Spleen (tissue), 11 donors: Measurements from ENCODE around the gene CAMK1G. TPM values are rescaled to one million over a fixed set of nuclear protein-coding genes. Genes with fewer than 3 reads are reported as not detected.

Experiments used
- DNase-seq: peaks from one replicate; pipeline ENCODE4 v3.0.0-alpha.2; 2020
- H3K27ac ChIP-seq, 8 donors: fragments of 200-600 bp; sonication (generic) in 7 of 8; 1 replicate in 4 of 8; 2 replicates in 4 of 8; pipeline versions ENCODE4 v1.5.0 to v1.8.0; 2016 to 2021; ENCODE audit warnings: inconsistent platforms in 4 of 8, mild to moderate bottlenecking in 4 of 8, moderate library complexity in 1 of 8
- H3K27me3 ChIP-seq, 7 donors: fragments of 200-600 bp; sonication (generic) in 6 of 7; replicated peaks in 1 of 7; 1 replicate in 4 of 7; 2 replicates in 3 of 7; pipeline versions ENCODE4 v1.5.0 to v1.8.0; 2016 to 2021; ENCODE audit warnings: inconsistent platforms in 3 of 7, mild to moderate bottlenecking in 1 of 7
- H3K36me3 ChIP-seq, 6 donors: fragments of 200-600 bp; sonication (generic) in 5 of 6; 1 replicate in 4 of 6; 2 replicates in 2 of 6; pipeline versions ENCODE4 v1.5.0 to v1.8.0; 2016 to 2021; ENCODE audit warnings: inconsistent platforms in 2 of 6
- H3K4me1 ChIP-seq, 6 donors: fragments of 200-600 bp; sonication (generic) in 5 of 6; 1 replicate in 3 of 6; 2 replicates in 3 of 6; pipeline versions ENCODE4 v1.5.0 to v1.8.0; 2016 to 2021; ENCODE audit warnings: inconsistent platforms in 3 of 6
- H3K4me3 ChIP-seq, 8 donors: fragments of 200-600 bp; sonication (generic) in 7 of 8; 1 replicate in 4 of 8; 2 replicates in 4 of 8; pipeline versions ENCODE4 v1.5.0 to v1.8.0; 2016 to 2021; ENCODE audit warnings: inconsistent platforms in 4 of 8, mild to moderate bottlenecking in 4 of 8, moderate library complexity in 2 of 8
- H3K9me3 ChIP-seq, 8 donors: fragments of 200-600 bp; sonication (generic) in 7 of 8; 1 replicate in 4 of 8; 2 replicates in 4 of 8; pipeline versions ENCODE4 v1.5.0 to v1.8.0; 2016 to 2021; ENCODE audit warnings: inconsistent platforms in 4 of 8
- POLR2A ChIP-seq, 3 donors: fragments of 450-650 bp; IDR thresholded peaks; one replicate each; pipeline ENCODE4 v1.5.1; 2017; ENCODE audit warnings: antibody characterized with exemption in 3 of 3, mild to moderate bottlenecking in 1 of 3
- POLR2AphosphoS5 ChIP-seq, 3 donors: sonication (generic); formaldehyde crosslinking; IDR thresholded peaks; one replicate each; pipeline ENCODE4 v1.5.1; 2017; ENCODE audit warnings: antibody characterized with exemption in 3 of 3
- WGBS, 5 donors: extraction: QIAGEN DNeasy Blood & Tissue Kit in 3 of 5; methylation state at CpG; one replicate each; pipeline versions ENCODE4 v1.1.5 to v1.1.7; 2013 to 2018; 5-methylcytosine and 5-hydroxymethylcytosine counted together
- intact Hi-C: fragments of 100-400 bp; cut with DNase I; formaldehyde crosslinking; loops from one replicate; pipeline ENCODE4 v1.15.0; 2023; ENCODE audit warnings: low total_unique reads
- polyA plus RNA-seq, 3 donors: library from polyadenylated mRNA; stranded (reverse); fragments of 200-250 nt; gene quantifications; one replicate each; pipeline ENCODE4 v1.2.1, GENCODE V29; 2013
- total RNA-seq, 7 donors: library from RNA; depleted of rRNA in 3 of 7; stranded (reverse); fragments of >200 nt in 3 of 7; fragmentation: NEBNext Ultra II Directional in 4 of 7; extraction: Animal tissue kit (Norgen Biotek cat#: 25700) in 4 of 7; gene quantifications; one replicate each; pipeline versions ENCODE4 v1.1.0 to v1.2.1, GENCODE V29; 2016 to 2021
- TF ChIP-seq, protein P1 (sequence below), 11 experiments: fragments of 200-600 bp in 7 of 11; fragments of 450-650 bp in 4 of 11; sonication (generic) in 4 of 11; IDR thresholded peaks in 8 of 11; conservative IDR thresholded peaks in 3 of 11; 1 replicate in 7 of 11; 2 replicates in 4 of 11; pipeline versions ENCODE4 v1.4.0 to v1.8.0; 2016 to 2021; ENCODE audit warnings: antibody characterized with exemption in 11 of 11, inconsistent platforms in 4 of 11, mild to moderate bottlenecking in 1 of 11
- donor health status: healthy with polysubstance abuse.
- donor health status: DM: no; HTN: no; CAD: no; lungs with moderate emphysema.
- donor health status: DM: no; HTN: no; CAD: no.
- donor health status: Bipolar disorder and iron deficiency.
- donor health status: healthy.
- donor health status: DM: no; HTN: no; CAD: no.
- donor health status: DM: yes; HTN: yes; CAD: no.

Gene CAMK1G
- total and polyA plus RNA-seq, 10 donors = 0.68 to 12.2 (median 3.0) TPM

DNA sequence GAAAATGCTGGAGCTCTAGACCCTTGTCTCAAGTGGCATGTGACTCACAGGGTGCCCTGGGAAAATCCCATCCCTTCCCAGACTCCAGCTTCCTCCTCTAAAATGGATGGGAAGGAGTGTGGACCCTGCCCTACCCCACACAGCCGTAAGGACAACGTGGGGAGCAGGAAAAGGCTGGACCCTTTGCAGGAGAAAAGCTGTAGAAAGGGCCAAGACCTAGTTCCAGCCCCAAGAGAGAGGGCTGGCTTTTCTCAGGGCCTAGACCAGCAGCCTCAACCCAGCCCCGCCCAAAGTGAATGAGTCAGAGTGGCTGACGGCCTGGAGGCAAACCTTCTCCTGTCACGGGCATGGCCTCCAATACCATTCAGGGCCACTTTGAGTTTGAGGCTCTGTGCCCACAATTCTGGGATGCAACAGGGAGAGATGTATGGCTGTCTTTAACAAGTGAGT, 67.6 kb downstream of the CAMK1G start:
- Histone ChIP-seq H3K27me3 (peaks cover 0 to 34% (median 5%) of the 10 kb centered on the region in 7 donors), H3K27ac (peak overlapping the region in 5 of 8 donors; percentile 29 to 80 (median 68)), H3K9me3 (no peaks in the 10 kb centered on the region), H3K36me3 (no peaks in the 10 kb centered on the region), H3K4me1 (peaks cover 0 to 66% (median 33%) of the 10 kb centered on the region in 6 donors), H3K4me3 (peak overlapping the region in 1 of 8 donors; percentile 8)
- peak; percentile 84 for DNase-seq
- WGBS, 5 donors = 29 to 52% (median 45%) methylated on average over 5 of the region's 5 CpGs
- intact Hi-C loops = no loop called here
- TF ChIP-seq POLR2AphosphoS5 (IDR thresholded peaks at IDR 0.05) (no peak), POLR2A (IDR thresholded peaks at IDR 0.05) (no peak)
- TF ChIP-seq, protein P1, sequence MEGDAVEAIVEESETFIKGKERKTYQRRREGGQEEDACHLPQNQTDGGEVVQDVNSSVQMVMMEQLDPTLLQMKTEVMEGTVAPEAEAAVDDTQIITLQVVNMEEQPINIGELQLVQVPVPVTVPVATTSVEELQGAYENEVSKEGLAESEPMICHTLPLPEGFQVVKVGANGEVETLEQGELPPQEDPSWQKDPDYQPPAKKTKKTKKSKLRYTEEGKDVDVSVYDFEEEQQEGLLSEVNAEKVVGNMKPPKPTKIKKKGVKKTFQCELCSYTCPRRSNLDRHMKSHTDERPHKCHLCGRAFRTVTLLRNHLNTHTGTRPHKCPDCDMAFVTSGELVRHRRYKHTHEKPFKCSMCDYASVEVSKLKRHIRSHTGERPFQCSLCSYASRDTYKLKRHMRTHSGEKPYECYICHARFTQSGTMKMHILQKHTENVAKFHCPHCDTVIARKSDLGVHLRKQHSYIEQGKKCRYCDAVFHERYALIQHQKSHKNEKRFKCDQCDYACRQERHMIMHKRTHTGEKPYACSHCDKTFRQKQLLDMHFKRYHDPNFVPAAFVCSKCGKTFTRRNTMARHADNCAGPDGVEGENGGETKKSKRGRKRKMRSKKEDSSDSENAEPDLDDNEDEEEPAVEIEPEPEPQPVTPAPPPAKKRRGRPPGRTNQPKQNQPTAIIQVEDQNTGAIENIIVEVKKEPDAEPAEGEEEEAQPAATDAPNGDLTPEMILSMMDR (IDR thresholded peaks at IDR 0.05 in 8 of 11, conservative IDR thresholded peaks at IDR 0.05 in 3 of 11) = no peak

DNA sequence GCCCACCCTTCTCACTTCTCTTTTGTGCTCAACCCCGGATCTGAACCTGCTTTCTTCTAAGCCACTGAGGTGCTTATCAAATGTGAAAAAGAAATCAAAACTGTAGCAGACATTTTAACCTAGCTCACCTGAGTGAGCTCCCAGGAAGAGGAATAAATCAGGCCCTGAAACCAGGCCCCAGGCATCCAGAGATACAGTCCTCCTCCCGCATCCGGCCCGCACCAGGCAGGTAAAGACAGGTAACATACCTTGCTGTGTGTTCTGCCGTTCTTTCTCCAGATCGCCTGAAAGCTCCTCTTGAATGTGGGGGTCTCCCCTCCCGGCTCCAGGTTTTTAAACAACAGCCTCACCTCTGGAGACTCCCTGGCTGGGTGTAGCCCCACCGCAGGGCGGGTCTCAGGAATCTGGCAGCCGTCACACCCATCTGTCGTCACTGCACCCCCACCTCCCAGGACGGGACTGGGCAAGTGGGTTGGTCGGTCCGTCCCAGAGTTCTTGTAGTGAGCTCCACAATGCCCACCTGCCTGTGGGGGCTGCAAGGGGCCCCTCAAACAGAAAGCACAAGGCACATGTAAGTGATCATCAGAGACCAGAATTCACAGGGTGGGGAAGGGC, 68.7 kb downstream of the CAMK1G start, which contains the start of gene LAMB3:
Gene LAMB3, minus strand, starts transcription at position 305 of the 615 bp plus-strand sequence. CDS start 1,481 bp downstream, outside the sequence.
- 75 to 85% (median 81%) methylated on average over 7 to 14 of the region's 14 CpGs for WGBS, 5 donors
- intact Hi-C loops = no loop called here
- Histone ChIP-seq H3K4me1 (peaks cover 0 to 60% (median 30%) of the 10 kb centered on the region in 6 donors), H3K36me3 (no peaks in the 10 kb centered on the region), H3K27me3 (peaks cover 0 to 36% (median 5%) of the 10 kb centered on the region in 7 donors), H3K9me3 (no peaks in the 10 kb centered on the region), H3K27ac (peak within 1 kb of the TSS in 4 of 8 donors; percentile 50 to 80 (median 68)), H3K4me3 (peak within 1 kb of the TSS in 1 of 8 donors; percentile 8)
- TF ChIP-seq POLR2A (IDR thresholded peaks at IDR 0.05) = no peak
- no peak for TF ChIP-seq POLR2AphosphoS5 (IDR thresholded peaks at IDR 0.05)
- TF ChIP-seq, protein P1 (IDR thresholded peaks at IDR 0.05 in 8 of 11, conservative IDR thresholded peaks at IDR 0.05 in 3 of 11) = no peak
- DNase-seq = no peak

DNA sequence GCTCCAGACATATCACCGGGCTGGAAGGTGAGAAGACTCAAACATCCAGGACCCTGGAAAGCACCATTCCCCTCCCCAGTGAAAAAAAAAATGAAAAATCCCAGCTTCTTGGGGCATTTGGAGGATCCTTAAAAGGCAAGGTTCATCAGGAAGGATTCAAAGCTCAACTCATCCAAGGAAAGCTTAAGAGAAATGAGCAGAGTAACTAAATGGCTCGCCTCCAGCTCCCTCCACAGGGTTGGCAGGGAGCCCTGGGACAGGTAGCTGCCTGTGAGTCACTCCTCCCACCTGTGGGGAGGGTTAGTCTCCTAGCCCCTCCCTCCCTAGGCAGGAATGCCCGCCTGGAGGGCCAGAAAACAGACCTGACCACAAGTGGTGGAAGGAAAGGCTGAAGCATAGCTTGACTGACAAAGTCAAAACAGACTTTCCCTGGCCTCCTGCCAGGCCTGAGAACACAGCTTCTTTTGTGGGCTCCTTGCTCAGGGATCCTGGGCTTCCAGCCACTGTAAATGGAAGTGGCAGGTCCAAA, 69.4 kb downstream of the CAMK1G start:
- Histone ChIP-seq H3K27ac (peak overlapping the region in 1 of 8 donors; percentile 80), H3K4me3 (no peak overlapping the region), H3K27me3 (peaks cover 0 to 43% (median 5%) of the 10 kb centered on the region in 7 donors), H3K9me3 (no peaks in the 10 kb centered on the region), H3K4me1 (peaks cover 0 to 59% (median 22%) of the 10 kb centered on the region in 6 donors), H3K36me3 (no peaks in the 10 kb centered on the region)
- no peak for TF ChIP-seq POLR2A (IDR thresholded peaks at IDR 0.05)
- TF ChIP-seq POLR2AphosphoS5 (IDR thresholded peaks at IDR 0.05) = no peak
- WGBS, 5 donors = 46 to 68% (median 53%) methylated on average over 3 of the region's 3 CpGs
- intact Hi-C loops = no loop called here
- no peak for DNase-seq

DNA sequence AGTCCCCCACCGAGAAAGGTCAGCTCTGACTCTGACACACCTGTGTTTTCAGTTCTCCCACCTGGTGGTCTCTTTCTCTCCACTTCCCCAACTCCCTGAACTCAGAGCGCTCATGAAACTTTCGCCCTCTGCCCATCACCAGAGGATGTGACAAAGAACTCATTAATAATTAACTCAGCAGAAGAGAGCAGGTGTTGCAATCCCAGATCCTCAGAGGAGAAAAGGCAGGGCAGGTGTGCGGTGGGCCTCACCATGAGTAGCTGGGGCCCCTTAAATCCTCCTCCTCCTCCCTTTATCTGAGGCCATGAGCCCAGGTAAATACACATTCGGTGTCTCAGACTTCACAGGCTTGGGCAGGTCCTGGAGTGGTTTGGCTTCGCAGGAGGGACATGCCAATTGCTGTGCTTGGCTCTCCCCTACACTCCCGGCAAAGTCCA, 70.4 kb downstream of the CAMK1G start:
- Histone ChIP-seq H3K27me3 (peaks cover 0 to 53% (median 5%) of the 10 kb centered on the region in 7 donors), H3K36me3 (no peaks in the 10 kb centered on the region), H3K9me3 (no peaks in the 10 kb centered on the region), H3K27ac (no peak overlapping the region), H3K4me3 (no peak overlapping the region), H3K4me1 (peaks cover 0 to 60% (median 18%) of the 10 kb centered on the region in 6 donors)
- TF ChIP-seq, protein P1 (IDR thresholded peaks at IDR 0.05 in 8 of 11, conservative IDR thresholded peaks at IDR 0.05 in 3 of 11) = no peak
- TF ChIP-seq POLR2A (IDR thresholded peaks at IDR 0.05) (no peak), POLR2AphosphoS5 (IDR thresholded peaks at IDR 0.05) (no peak)
- intact Hi-C loops = no loop called here
- no peak for DNase-seq
- 83 to 93% (median 89%) methylated on average over 7 of the region's 7 CpGs for whole genome bisulfite sequencing, 5 donors
